ENCODE measurements around the gene ANKRD44. TPM values are rescaled to one million over a fixed set of nuclear protein-coding genes. Genes with fewer than 3 reads are reported as not detected.

The ANKRD44 gene
- polyA plus RNA-seq, 2 of the 4 experiments (the other 2 are of a cell fraction) = 0.97 to 5.9 TPM

- no peak for TF ChIP-seq BCL3 (IDR thresholded peaks at IDR 0.05)
- no peak for TF ChIP-seq HMGXB4 (CRISPR knock-in tag; IDR thresholded peaks at IDR 0.05; ENCODE audit: borderline replicate concordance)
- no peak for TF ChIP-seq BHLHE40 (IDR thresholded peaks at IDR 0.05; ENCODE audit: low read depth, low read length)
- no peak for TF ChIP-seq HDAC2 (IDR thresholded peaks at IDR 0.05)
- no peak for TF ChIP-seq POLR2A (IDR thresholded peaks at IDR 0.05; ENCODE audit: low read length)
- no peak for FAIRE-seq
These were observed 29.1 kb upstream of the ANKRD44 start for GRCh38 chr2:197339496-197340220.

GRCh38 chr2:197339016-197339415 is 28.4 kb upstream of the ANKRD44 start:
- DNase-seq (ENCODE audit: low read depth in 1 of 2, low spot score in 1 of 2) = no peak
- POLR2A ChIA-PET = no interaction called here
- Histone ChIP-seq H3K9me3 (no peaks in the 10 kb centered on the region), H3K4me3 (no peak overlapping the region), H3K27ac (no peak overlapping the region), H3K4me1 (no peaks in the 10 kb centered on the region), H3K4me2 (no peak overlapping the region)
- no peak for ATAC-seq
- CTCF ChIA-PET = no interaction called here
- TF ChIP-seq BCL3 (IDR thresholded peaks at IDR 0.05) = no peak
- TF ChIP-seq MAFK (IDR thresholded peaks at IDR 0.05; ENCODE audit: partially characterized antibody) = no peak
- no peak for TF ChIP-seq HOXB5 (CRISPR knock-in tag; IDR thresholded peaks at IDR 0.05)
- no peak for TF ChIP-seq TFCP2L1 (CRISPR knock-in tag; IDR thresholded peaks at IDR 0.05)
- TF ChIP-seq ZSCAN20 (CRISPR knock-in tag; IDR thresholded peaks at IDR 0.05) = no peak
- TF ChIP-seq USF2 (IDR thresholded peaks at IDR 0.05) = no peak
- no peak for TF ChIP-seq CTCF (IDR thresholded peaks at IDR 0.05)
- no peak for TF ChIP-seq EHF (CRISPR knock-in tag; IDR thresholded peaks at IDR 0.05)
- no peak for TF ChIP-seq MAX (IDR thresholded peaks at IDR 0.05)
- no peak for TF ChIP-seq E2F6 (IDR thresholded peaks at IDR 0.05; ENCODE audit: borderline replicate concordance, low read depth)
- no peak for TF ChIP-seq KDM1A (IDR thresholded peaks at IDR 0.05; ENCODE audit: low read depth)
- TF ChIP-seq GATA3 (IDR thresholded peaks at IDR 0.05; ENCODE audit: borderline replicate concordance) = no peak
- TF ChIP-seq ZC3H11A (IDR thresholded peaks at IDR 0.05) = no peak
- TF ChIP-seq HES2 (IDR thresholded peaks at IDR 0.05) = no peak
- TF ChIP-seq TP53 (CRISPR knock-in tag; IDR thresholded peaks at IDR 0.05) = no peak
- no peak for FAIRE-seq
- 75% methylated on average over 8 of the region's 8 CpGs for WGBS (ENCODE audit: missing lambda C conversion rate)

More at GRCh38 chr2:197339496-197340220, 29.1 kb upstream of the ANKRD44 start:
- no peak overlapping the region for H3K27ac ChIP-seq
- POLR2A ChIA-PET = no interaction called here
- H3K4me3 ChIP-seq = no peak overlapping the region
- CTCF ChIA-PET = no interaction called here
- no peaks in the 10 kb centered on the region for H3K9me3 ChIP-seq
- DNase-seq (ENCODE audit: low read depth in 1 of 2, low spot score in 1 of 2) (no peak), ATAC-seq (no peak)
- 64% methylated on average over 7 of the region's 7 CpGs for WGBS (ENCODE audit: missing lambda C conversion rate)
- H3K4me2 ChIP-seq = no peak overlapping the region
- no peaks in the 10 kb centered on the region for H3K4me1 ChIP-seq

Data from A549 (cell line).